Measurements from ENCODE around the gene SELENOT. TPM values are rescaled to one million over a fixed set of nuclear protein-coding genes. Genes with fewer than 3 reads are reported as not detected.

The SELENOT gene
- total RNA-seq, 1 donor from 2014 or later: 73.6 TPM

- H3K27me3 Mint-ChIP-seq (ENCODE audit: unreplicated experiment): peaks cover 4% of the 10 kb centered on the region
- H3K4me3 Mint-ChIP-seq (ENCODE audit: unreplicated experiment): no peak overlapping the region
- peaks cover 30% of the 10 kb centered on the region for H3K4me1 Mint-ChIP-seq (ENCODE audit: unreplicated experiment)
- H3K27ac Mint-ChIP-seq (ENCODE audit: unreplicated experiment): no peak overlapping the region
- no peaks in the 10 kb centered on the region for H3K36me3 Mint-ChIP-seq (ENCODE audit: low read depth, unreplicated experiment)
- no peak for TF ChIP-seq CTCF (IDR thresholded peaks at IDR 0.05; ENCODE audit: unreplicated experiment)
- H3K9me3 Mint-ChIP-seq (ENCODE audit: unreplicated experiment): no peaks in the 10 kb centered on the region
- no peak for DNase-seq (ENCODE audit: low spot score)
These were observed 4.3 kb downstream of the SELENOT start for GRCh38 chr3:150607267-150608065.

GRCh38 chr3:150609988-150610387, 6.9 kb downstream of the SELENOT start:
- Mint-ChIP-seq H3K9me3 (ENCODE audit: unreplicated experiment) (no peaks in the 10 kb centered on the region), H3K36me3 (ENCODE audit: low read depth, unreplicated experiment) (peaks cover 5% of the 10 kb centered on the region), H3K27ac (ENCODE audit: unreplicated experiment) (no peak overlapping the region), H3K27me3 (ENCODE audit: unreplicated experiment) (no peaks in the 10 kb centered on the region), H3K4me3 (ENCODE audit: unreplicated experiment) (no peak overlapping the region), H3K4me1 (ENCODE audit: unreplicated experiment) (peaks cover 31% of the 10 kb centered on the region)
- DNase-seq (ENCODE audit: low spot score): no peak
- no peak for TF ChIP-seq CTCF (IDR thresholded peaks at IDR 0.05; ENCODE audit: unreplicated experiment)

- H3K4me3 Mint-ChIP-seq (ENCODE audit: unreplicated experiment): no peak overlapping the region
- no peaks in the 10 kb centered on the region for H3K9me3 Mint-ChIP-seq (ENCODE audit: unreplicated experiment)
- no peak overlapping the region for H3K27ac Mint-ChIP-seq (ENCODE audit: unreplicated experiment)
- no peaks in the 10 kb centered on the region for H3K27me3 Mint-ChIP-seq (ENCODE audit: unreplicated experiment)
- H3K4me1 Mint-ChIP-seq (ENCODE audit: unreplicated experiment): peaks cover 27% of the 10 kb centered on the region
- H3K36me3 Mint-ChIP-seq (ENCODE audit: low read depth, unreplicated experiment): peaks cover 5% of the 10 kb centered on the region
- DNase-seq (ENCODE audit: low spot score): no peak
- no peak for TF ChIP-seq CTCF (IDR thresholded peaks at IDR 0.05; ENCODE audit: unreplicated experiment)
These were observed 7.7 kb downstream of the SELENOT start for GRCh38 chr3:150610785-150611184.

- Mint-ChIP-seq H3K27me3 (ENCODE audit: unreplicated experiment) (no peaks in the 10 kb centered on the region), H3K36me3 (ENCODE audit: low read depth, unreplicated experiment) (peaks cover 7% of the 10 kb centered on the region), H3K4me1 (ENCODE audit: unreplicated experiment) (peaks cover 26% of the 10 kb centered on the region), H3K27ac (ENCODE audit: unreplicated experiment) (no peak overlapping the region), H3K9me3 (ENCODE audit: unreplicated experiment) (no peaks in the 10 kb centered on the region), H3K4me3 (ENCODE audit: unreplicated experiment) (no peak overlapping the region)
- no peak for DNase-seq (ENCODE audit: low spot score)
- no peak for TF ChIP-seq CTCF (IDR thresholded peaks at IDR 0.05; ENCODE audit: unreplicated experiment)
These were observed 8.5 kb downstream of the SELENOT start for GRCh38 chr3:150611666-150612065.

GRCh38 chr3:150612494-150612893, 9.4 kb downstream of the SELENOT start:
- Mint-ChIP-seq H3K4me3 (ENCODE audit: unreplicated experiment) (no peak overlapping the region), H3K4me1 (ENCODE audit: unreplicated experiment) (peaks cover 23% of the 10 kb centered on the region), H3K27me3 (ENCODE audit: unreplicated experiment) (no peaks in the 10 kb centered on the region), H3K36me3 (ENCODE audit: low read depth, unreplicated experiment) (peaks cover 12% of the 10 kb centered on the region), H3K27ac (ENCODE audit: unreplicated experiment) (no peak overlapping the region), H3K9me3 (ENCODE audit: unreplicated experiment) (no peaks in the 10 kb centered on the region)
- DNase-seq (ENCODE audit: low spot score): no peak
- TF ChIP-seq CTCF (IDR thresholded peaks at IDR 0.05; ENCODE audit: unreplicated experiment): no peak

Data from endothelial cell (in vitro differentiated cells).